T-helper 1 cell treated with Interleukin-12 subunit alpha and Interleukin-12 subunit beta and Interleukin-4 antibody, amounts not matched to agents 30 ng/mL and 1 ng/mL, for 36 hours (primary cell): ENCODE measurements around the gene ANKS1A. TPM values are rescaled to one million over a fixed set of nuclear protein-coding genes. Genes with fewer than 3 reads are reported as not detected.

Source experiments
- intact Hi-C: fragments of 100-400 bp; cut with micrococcal nuclease; formaldehyde crosslinking; loops from one replicate; pipeline ENCODE4 v1.15.1; 2024
- total RNA-seq: library from RNA; stranded (reverse); gene quantifications from 2 replicates; pipeline ENCODE4 v1.2.3, GENCODE V29; 2022

Gene ANKS1A
- total RNA-seq, 1 donor from 2014 or later: 9.4 TPM

GRCh38 chr6:34953061-34954025 lies 64.3 kb downstream of the ANKS1A start:
- intact Hi-C loops: no loop called here

- intact Hi-C loops: no loop called here
Measured at GRCh38 chr6:34955442-34955841, 66.4 kb downstream of the ANKS1A start.

GRCh38 chr6:34957231-34957783 lies 68.3 kb downstream of the ANKS1A start:
- intact Hi-C loops: no loop called here

- intact Hi-C loops: no loop called here
Measured at GRCh38 chr6:34958734-34959133, 69.7 kb downstream of the ANKS1A start.

GRCh38 chr6:34959224-34959623 lies 70.2 kb downstream of the ANKS1A start:
- intact Hi-C loops: no loop called here

GRCh38 chr6:34961082-34961481 lies 72.0 kb downstream of the ANKS1A start:
- intact Hi-C loops: no loop called here

GRCh38 chr6:34961574-34961973 lies 72.5 kb downstream of the ANKS1A start:
- intact Hi-C loops: no loop called here

- intact Hi-C loops: no loop called here
Measured at GRCh38 chr6:34964564-34964963, 75.5 kb downstream of the ANKS1A start.

GRCh38 chr6:34967461-34967860 lies 78.4 kb downstream of the ANKS1A start:
- intact Hi-C loops: no loop called here

- intact Hi-C loops: no loop called here
Measured at GRCh38 chr6:34969662-34970265, 80.7 kb downstream of the ANKS1A start.

GRCh38 chr6:34970488-34970887 lies 81.4 kb downstream of the ANKS1A start:
- intact Hi-C loops: no loop called here

GRCh38 chr6:34970957-34971356 lies 81.9 kb downstream of the ANKS1A start:
- intact Hi-C loops: no loop called here

- intact Hi-C loops: no loop called here
Measured at GRCh38 chr6:34973547-34974248, 84.6 kb downstream of the ANKS1A start.

GRCh38 chr6:34974249-34974642 lies 85.2 kb downstream of the ANKS1A start:
- intact Hi-C loops: no loop called here

GRCh38 chr6:34976239-34976638 lies 87.2 kb downstream of the ANKS1A start:
- intact Hi-C loops: no loop called here

GRCh38 chr6:34979218-34979617 lies 90.2 kb downstream of the ANKS1A start:
- intact Hi-C loops: no loop called here

- intact Hi-C loops: no loop called here
Measured at GRCh38 chr6:34979994-34980393, 90.9 kb downstream of the ANKS1A start.

GRCh38 chr6:34981366-34981765 lies 92.3 kb downstream of the ANKS1A start:
- intact Hi-C loops: no loop called here

GRCh38 chr6:34981951-34982350 lies 92.9 kb downstream of the ANKS1A start:
- intact Hi-C loops: no loop called here

GRCh38 chr6:34982424-34982852 lies 93.4 kb downstream of the ANKS1A start:
- intact Hi-C loops: no loop called here

GRCh38 chr6:34984416-34984815 lies 95.4 kb downstream of the ANKS1A start:
- intact Hi-C loops: no loop called here

GRCh38 chr6:34985236-34985635 lies 96.2 kb downstream of the ANKS1A start:
- intact Hi-C loops: loop anchor here (5.0 kb wide), 1 partner anchor 62 kb away; no protein-coding TSS in a partner anchor
